B cell (primary cell): Measurements from ENCODE around the gene KRT72. TPM values are rescaled to one million over a fixed set of nuclear protein-coding genes. Genes with fewer than 3 reads are reported as not detected.

ENCODE experiments used
- ATAC-seq: fragments of 200-7000 bp; cut with Tn5 transposase; one replicate; pipeline ENCODE4 v1.10.0; 2021; ENCODE audit warnings: low read depth, mild to moderate bottlenecking, moderate number of reproducible peaks, moderate library complexity
- CTCF ChIA-PET: fragments of 350-600 bp; sonication (Branson Sonifier 250); formaldehyde crosslinking; loops from one replicate; lab custom pipeline; 2021; ENCODE audit warnings: antibody characterized with exemption, inconsistent platforms; lab: Charles Lee
- POLR2A ChIA-PET: fragments of 350-600 bp; sonication (Branson Sonifier 250); formaldehyde crosslinking; loops from one replicate; lab custom pipeline; 2021; ENCODE audit warnings: antibody characterized with exemption; lab: Charles Lee
- DNase-seq: peaks from one replicate; pipeline ENCODE4 v3.0.0; 2013
- H2AFZ ChIP-seq: 2 replicates; pipeline ENCODE4 v1.6.1; 2012; ENCODE audit warnings: mild to moderate bottlenecking, low read depth, low read length; ENCODE audit not compliant: insufficient read depth, poor library complexity, severe bottlenecking
- H3K27ac ChIP-seq, 2 donors: 1 replicate in 1 of 2; 2 replicates in 1 of 2; pipeline ENCODE4 v1.5.1; 2012 to 2013; ENCODE audit warnings: low read length in 2 of 2, mild to moderate bottlenecking in 2 of 2, moderate library complexity in 1 of 2
- H3K27me3 ChIP-seq, 4 experiments: fragments of 200-600 bp in 1 of 4; sonication (generic) in 1 of 4; replicated peaks in 1 of 4; 1 replicate in 2 of 4; 2 replicates in 2 of 4; pipeline versions ENCODE4 v1.6.1 to v1.7.0; 2013 to 2016; ENCODE audit warnings: low read length in 3 of 4, mild to moderate bottlenecking in 2 of 4, mixed read lengths in 1 of 4, moderate library complexity in 1 of 4; ENCODE audit not compliant: insufficient read depth in 4 of 4, control insufficient read depth in 3 of 4; ENCODE audit errors: control extremely low read depth in 1 of 4
- H3K36me3 ChIP-seq, 2 experiments: replicated peaks in 1 of 2; 1 replicate in 1 of 2; 2 replicates in 1 of 2; pipeline versions ENCODE4 v1.6.1 to v1.7.1; 2013; ENCODE audit warnings: low read length in 1 of 2; ENCODE audit not compliant: insufficient read depth in 2 of 2, control insufficient read depth in 1 of 2; ENCODE audit errors: control extremely low read depth in 1 of 2, extremely low read depth in 1 of 2
- H3K4me1 ChIP-seq, 2 donors: fragments of 200-600 bp in 1 of 2; sonication (generic) in 1 of 2; 1 replicate in 1 of 2; 2 replicates in 1 of 2; pipeline versions ENCODE4 v1.5.1 to v1.6.1; 2013 to 2017; ENCODE audit warnings: low read length in 2 of 2; ENCODE audit not compliant: control insufficient read depth in 2 of 2, insufficient read depth in 2 of 2
- H3K4me2 ChIP-seq: replicated peaks from 2 replicates; pipeline ENCODE3; 2012; ENCODE audit warnings: mild to moderate bottlenecking, low read depth, low read length; ENCODE audit not compliant: poor library complexity, severe bottlenecking
- H3K4me3 ChIP-seq, 5 experiments: fragments of 200-600 bp in 1 of 5; sonication (generic) in 1 of 5; 1 replicate in 3 of 5; 2 replicates in 2 of 5; pipeline versions ENCODE4 v1.5.1 to v1.7.0; 2011 to 2016; ENCODE audit warnings: low read length in 4 of 5, mild to moderate bottlenecking in 4 of 5, low read depth in 2 of 5, control low read depth in 1 of 5, moderate library complexity in 1 of 5; ENCODE audit not compliant: insufficient read depth in 1 of 5; ENCODE audit errors: control extremely low read depth in 1 of 5, extremely low read depth in 1 of 5
- H3K79me2 ChIP-seq: fragments of 200-600 bp; sonication (generic); one replicate; pipeline ENCODE4 v1.6.0; 2016; ENCODE audit warnings: low read length; ENCODE audit not compliant: control insufficient read depth, insufficient read depth
- H3K9ac ChIP-seq: fragments of 200-600 bp; sonication (generic); 2 replicates; pipeline ENCODE4 v1.6.1; 2017; ENCODE audit warnings: mild to moderate bottlenecking, low read length, moderate library complexity
- H3K9me3 ChIP-seq, 3 donors: one replicate each; pipeline versions ENCODE4 v1.6.1 to v1.7.1; 2013; ENCODE audit warnings: low read length in 2 of 3; ENCODE audit not compliant: control insufficient read depth in 2 of 3, insufficient read depth in 1 of 3; ENCODE audit errors: control extremely low read depth in 1 of 3
- H4K20me1 ChIP-seq: 2 replicates; pipeline ENCODE4 v1.6.0; 2012; ENCODE audit warnings: mild to moderate bottlenecking, low read length; ENCODE audit not compliant: insufficient read depth, control insufficient read depth, poor library complexity, severe bottlenecking
- H3K27ac Mint-ChIP-seq: one replicate; pipeline ENCODE4 v1.8.0; 2021; ENCODE audit warnings: mixed read lengths
- H3K27me3 Mint-ChIP-seq: one replicate; pipeline ENCODE4 v1.8.0; 2021; ENCODE audit warnings: mixed read lengths
- H3K4me1 Mint-ChIP-seq: one replicate; pipeline ENCODE4 v1.8.0; 2021; ENCODE audit warnings: mixed read lengths
- H3K4me3 Mint-ChIP-seq: one replicate; pipeline ENCODE4 v1.8.0; 2021; ENCODE audit warnings: mixed read lengths
- H3K9me3 Mint-ChIP-seq: one replicate; pipeline ENCODE4 v1.8.0; 2022; ENCODE audit warnings: mixed read lengths; ENCODE audit not compliant: insufficient read depth
- CTCF ChIP-seq: fragments of 200-600 bp; IDR thresholded peaks from one replicate; pipeline ENCODE4 v1.8.0; 2022; ENCODE audit warnings: antibody characterized with exemption, mild to moderate bottlenecking
- EZH2 ChIP-seq: IDR thresholded peaks from 2 replicates; pipeline ENCODE4 v1.6.1; 2012; ENCODE audit warnings: borderline replicate concordance, low read depth, mild to moderate bottlenecking, moderate library complexity, low read length; ENCODE audit not compliant: insufficient read depth, poor library complexity, severe bottlenecking
- WGBS: methylation state at CpG from one replicate; pipeline ENCODE4 v1.1.5; 2013; ENCODE audit warnings: missing lambda C conversion rate; ENCODE audit not compliant: insufficient coverage; 5-methylcytosine and 5-hydroxymethylcytosine counted together
- intact Hi-C: fragments of 100-400 bp; cut with micrococcal nuclease; formaldehyde crosslinking; loops from one replicate; pipeline ENCODE4 v1.10.0; 2022
- polyA plus RNA-seq: library from polyadenylated mRNA; depleted of rRNA; stranded (reverse); fragments of >200 nt; gene quantifications from 2 replicates; pipeline ENCODE4 v1.2.3, GENCODE V29; 2012
- total RNA-seq, 2 donors: library from RNA; stranded (reverse); fragments of 120-200 nt in 1 of 2; gene quantifications; 1 replicate in 1 of 2; 2 replicates in 1 of 2; pipeline versions ENCODE4 v1.2.3 to v1.2.4, GENCODE V29; 2013 to 2022

The KRT72 gene
- total and polyA plus RNA-seq, 2 donors (not counting 1 experiment from before 2014, with no cell fraction given): 0.04 TPM; not detected in 1

- Mint-ChIP-seq H3K27me3 (peaks cover 24% of the 10 kb centered on the region), H3K27ac (no peak overlapping the region), H3K4me3 (no peak overlapping the region), H3K9me3 (no peaks in the 10 kb centered on the region), H3K4me1 (no peaks in the 10 kb centered on the region)
- Histone ChIP-seq H3K27ac (no peak overlapping the region), H3K9ac (no peak overlapping the region), H3K79me2 (no peaks in the 10 kb centered on the region), H3K4me1 (no peaks in the 10 kb centered on the region), H3K9me3 (peaks cover 0 to 3% (median 0%) of the 10 kb centered on the region in 3 donors), H2AFZ (no peak overlapping the region), H3K36me3 (no peaks in the 10 kb centered on the region), H4K20me1 (no peaks in the 10 kb centered on the region), H3K27me3 (peaks cover 0 to 6% (median 3%) of the 10 kb centered on the region in 4 experiments), H3K4me2 (no peak overlapping the region), H3K4me3 (no peak overlapping the region)
- DNase-seq (no peak), ATAC-seq (no peak)
- CTCF ChIA-PET: no interaction called here
- intact Hi-C loops: no loop called here
- POLR2A ChIA-PET: no interaction called here
- 90% methylated on average over 1 of the region's 1 CpG for WGBS
- TF ChIP-seq EZH2: no peak
- TF ChIP-seq CTCF: no peak
Observed at GRCh38 chr12:52564582-52564981, 36.7 kb downstream of the KRT72 start.

- Histone ChIP-seq H3K27me3 (peaks cover 0 to 6% (median 3%) of the 10 kb centered on the region in 4 experiments), H3K9ac (no peak overlapping the region), H4K20me1 (no peaks in the 10 kb centered on the region), H3K4me1 (no peaks in the 10 kb centered on the region), H3K4me2 (no peak overlapping the region), H3K36me3 (no peaks in the 10 kb centered on the region), H3K79me2 (no peaks in the 10 kb centered on the region), H3K9me3 (peaks cover 0 to 3% (median 0%) of the 10 kb centered on the region in 3 donors), H3K27ac (no peak overlapping the region), H3K4me3 (no peak overlapping the region), H2AFZ (no peak overlapping the region)
- H3K27me3 Mint-ChIP-seq: peaks cover 15% of the 10 kb centered on the region
- no peak for DNase-seq
- H3K4me3 Mint-ChIP-seq: no peak overlapping the region
- no peak for ATAC-seq
- TF ChIP-seq EZH2 (no peak), CTCF (no peak)
- CTCF ChIA-PET: no interaction called here
- no peaks in the 10 kb centered on the region for H3K9me3 Mint-ChIP-seq
- H3K4me1 Mint-ChIP-seq: no peaks in the 10 kb centered on the region
- intact Hi-C loops: no loop called here
- H3K27ac Mint-ChIP-seq: no peak overlapping the region
- WGBS: 86% methylated on average over 2 of the region's 3 CpGs
- POLR2A ChIA-PET: no interaction called here
Observed at GRCh38 chr12:52561880-52562449, 39.3 kb downstream of the KRT72 start.
